Measurements from ENCODE around the gene ARPC4.

DNA sequence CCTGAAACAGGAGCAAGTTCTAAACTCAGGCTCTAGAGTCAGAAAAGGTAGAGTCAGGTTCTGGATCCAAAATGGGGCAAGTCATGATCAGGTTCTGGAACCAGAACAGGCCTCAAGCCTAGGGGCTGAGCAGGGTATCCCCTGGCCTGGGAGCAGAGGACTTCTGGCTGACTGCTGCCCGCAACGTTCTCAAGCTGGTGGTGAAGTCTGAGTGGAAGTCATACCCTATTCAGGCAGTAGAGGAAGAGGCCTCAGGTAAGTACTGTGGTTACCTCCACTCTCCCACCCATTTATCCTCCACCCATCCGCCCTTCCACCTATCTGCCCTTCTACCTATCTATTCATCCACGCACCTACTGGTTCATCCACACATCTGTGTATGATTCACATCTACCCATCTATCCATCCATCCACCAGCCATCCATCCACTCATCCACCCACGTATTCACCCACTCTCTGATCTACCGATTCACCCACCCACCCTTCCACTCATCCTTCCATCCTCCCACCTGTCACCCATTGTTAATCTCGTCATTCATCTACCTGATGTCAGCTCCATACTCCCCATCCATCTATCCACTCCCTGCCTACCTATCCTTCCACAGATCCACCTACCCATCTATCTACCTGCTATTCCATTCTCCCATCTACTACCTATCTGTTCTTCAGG, 25.9 kb downstream of the ARPC4 start:
- TF ChIP-seq GATA2 (IDR thresholded peaks at IDR 0.05; ENCODE audit: low read depth, low read length) (no peak), GATA3 (IDR thresholded peaks at IDR 0.05; ENCODE audit: low read depth, low read length) (no peak)

Measured in SH-SY5Y (cell line).